ENCODE results near the gene CYSTM1.

CYSTM1 gene

DNA sequence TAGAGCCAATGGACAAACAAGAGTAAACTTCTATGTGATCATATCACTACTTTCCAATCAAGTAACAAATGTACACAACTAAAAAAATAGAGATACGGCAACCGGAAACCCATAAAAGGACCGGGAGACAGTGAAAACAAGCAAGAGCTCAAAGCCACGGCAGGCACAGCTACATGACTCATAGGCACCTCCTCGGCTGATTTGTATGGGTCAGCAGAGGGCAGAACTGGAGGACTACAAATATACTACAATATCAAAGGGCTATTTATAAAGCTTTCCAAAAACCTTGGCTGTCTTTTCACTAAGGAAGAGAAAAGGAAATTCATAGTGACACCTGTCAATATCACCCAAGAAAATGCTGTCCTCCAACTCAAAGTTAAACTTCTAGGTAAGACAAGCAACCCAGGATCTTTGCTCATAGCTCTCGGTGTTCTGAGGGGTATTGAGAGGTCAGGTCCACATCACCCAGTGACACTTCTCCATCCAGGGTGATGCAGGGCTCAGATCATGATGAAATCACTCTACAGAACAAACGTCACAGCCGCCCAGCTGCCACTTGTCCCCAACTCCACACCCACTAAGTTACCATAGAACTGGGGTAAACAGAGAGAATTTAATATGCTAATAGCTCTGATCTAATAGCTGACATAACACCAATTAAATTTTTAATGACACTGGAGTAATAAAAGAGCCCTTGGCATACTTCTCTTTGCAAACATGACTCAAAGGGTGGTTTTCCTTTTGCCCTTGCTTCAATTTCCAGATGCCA, 86.6 kb downstream of the CYSTM1 start:
- no peak overlapping the region for H3K4me3 ChIP-seq (ENCODE audit: low read depth, low read length)
- TF ChIP-seq, protein P1, sequence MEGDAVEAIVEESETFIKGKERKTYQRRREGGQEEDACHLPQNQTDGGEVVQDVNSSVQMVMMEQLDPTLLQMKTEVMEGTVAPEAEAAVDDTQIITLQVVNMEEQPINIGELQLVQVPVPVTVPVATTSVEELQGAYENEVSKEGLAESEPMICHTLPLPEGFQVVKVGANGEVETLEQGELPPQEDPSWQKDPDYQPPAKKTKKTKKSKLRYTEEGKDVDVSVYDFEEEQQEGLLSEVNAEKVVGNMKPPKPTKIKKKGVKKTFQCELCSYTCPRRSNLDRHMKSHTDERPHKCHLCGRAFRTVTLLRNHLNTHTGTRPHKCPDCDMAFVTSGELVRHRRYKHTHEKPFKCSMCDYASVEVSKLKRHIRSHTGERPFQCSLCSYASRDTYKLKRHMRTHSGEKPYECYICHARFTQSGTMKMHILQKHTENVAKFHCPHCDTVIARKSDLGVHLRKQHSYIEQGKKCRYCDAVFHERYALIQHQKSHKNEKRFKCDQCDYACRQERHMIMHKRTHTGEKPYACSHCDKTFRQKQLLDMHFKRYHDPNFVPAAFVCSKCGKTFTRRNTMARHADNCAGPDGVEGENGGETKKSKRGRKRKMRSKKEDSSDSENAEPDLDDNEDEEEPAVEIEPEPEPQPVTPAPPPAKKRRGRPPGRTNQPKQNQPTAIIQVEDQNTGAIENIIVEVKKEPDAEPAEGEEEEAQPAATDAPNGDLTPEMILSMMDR (IDR thresholded peaks at IDR 0.05; ENCODE audit: borderline replicate concordance, insufficient read depth, low read depth, low read length), result no peak

DNA sequence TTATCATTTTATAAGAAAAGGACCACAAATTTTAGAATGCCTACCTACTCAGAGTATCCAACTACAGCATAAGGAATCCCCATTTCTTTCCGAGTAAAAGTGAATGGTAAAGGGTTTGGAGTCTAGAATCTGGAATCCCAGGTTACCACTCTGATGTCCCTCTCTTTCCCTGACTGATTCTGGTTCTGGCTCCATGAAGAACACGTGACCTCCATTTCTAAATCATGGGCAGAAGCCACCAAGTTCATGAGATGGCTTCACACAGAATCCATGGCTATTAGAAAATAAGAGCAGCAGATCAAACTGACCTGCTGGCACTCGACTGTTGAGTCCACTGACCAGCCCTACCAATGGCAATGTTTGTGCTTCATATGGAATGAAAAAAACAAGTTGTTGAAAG, 87.2 kb downstream of the CYSTM1 start:
- TF ChIP-seq, protein P1 (IDR thresholded peaks at IDR 0.05; ENCODE audit: borderline replicate concordance, insufficient read depth, low read depth, low read length), result no peak
- no peak overlapping the region for H3K4me3 ChIP-seq (ENCODE audit: low read depth, low read length)

DNA sequence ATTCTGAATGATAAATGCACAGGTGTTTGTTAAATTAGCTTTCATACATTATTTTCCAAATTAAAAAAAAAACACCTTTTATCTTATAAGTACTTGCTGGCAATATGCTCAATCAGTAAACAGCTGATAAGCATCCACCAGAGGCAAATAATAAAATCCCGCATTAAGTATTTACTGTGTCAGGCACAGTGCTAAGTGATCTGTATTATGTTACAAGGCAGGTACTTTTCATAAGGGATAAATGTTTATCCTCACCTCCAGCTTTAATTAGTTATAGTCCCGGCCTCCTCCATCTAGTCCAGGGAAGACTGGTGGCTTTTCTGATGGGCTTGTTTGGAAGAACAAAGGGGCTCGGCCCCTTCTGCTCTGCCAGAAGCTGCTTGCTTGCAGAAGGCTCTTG, 87.9 kb downstream of the CYSTM1 start:
- TF ChIP-seq, protein P1 (IDR thresholded peaks at IDR 0.05; ENCODE audit: borderline replicate concordance, insufficient read depth, low read depth, low read length), result no peak
- no peak overlapping the region for H3K4me3 ChIP-seq (ENCODE audit: low read depth, low read length)

GRCh38 chr5:140265845-140266244, 90.9 kb downstream of the CYSTM1 start:
- TF ChIP-seq, protein P1 (IDR thresholded peaks at IDR 0.05; ENCODE audit: borderline replicate concordance, insufficient read depth, low read depth, low read length), result no peak
- H3K4me3 ChIP-seq (ENCODE audit: low read depth, low read length), result no peak overlapping the region

GRCh38 chr5:140266471-140267200, 91.6 kb downstream of the CYSTM1 start:
- no peak overlapping the region for H3K4me3 ChIP-seq (ENCODE audit: low read depth, low read length)
- TF ChIP-seq, protein P1 (IDR thresholded peaks at IDR 0.05; ENCODE audit: borderline replicate concordance, insufficient read depth, low read depth, low read length), result no peak

- TF ChIP-seq, protein P1 (IDR thresholded peaks at IDR 0.05; ENCODE audit: borderline replicate concordance, insufficient read depth, low read depth, low read length), result no peak
- H3K4me3 ChIP-seq (ENCODE audit: low read depth, low read length), result no peak overlapping the region
Measured at GRCh38 chr5:140267201-140267540, 92.2 kb downstream of the CYSTM1 start.

DNA sequence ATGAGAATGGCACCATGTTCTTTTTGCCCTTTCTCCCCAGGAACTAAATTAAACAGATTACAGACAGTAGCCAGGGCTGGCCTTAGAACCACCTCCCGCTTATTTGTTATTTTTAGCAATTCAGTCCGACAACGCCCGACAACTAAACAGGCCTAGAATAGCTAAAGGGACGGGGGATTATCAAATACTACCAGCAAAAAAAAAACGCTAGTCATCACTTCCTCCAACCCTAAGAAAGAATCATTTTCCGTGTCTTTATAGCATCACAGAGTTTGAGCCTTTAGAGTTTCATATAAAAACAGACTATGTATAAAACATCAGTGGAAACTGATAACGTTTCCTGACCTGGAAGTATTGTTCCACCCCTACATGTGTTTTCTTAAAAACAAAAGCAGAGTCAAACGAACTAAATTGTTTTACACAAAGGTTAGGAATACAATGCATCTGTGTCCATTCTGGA, 92.6 kb downstream of the CYSTM1 start:
- TF ChIP-seq, protein P1 (IDR thresholded peaks at IDR 0.05; ENCODE audit: borderline replicate concordance, insufficient read depth, low read depth, low read length), result no peak
- H3K4me3 ChIP-seq (ENCODE audit: low read depth, low read length), result no peak overlapping the region
